Ovary (tissue), 9 donors: ENCODE results near the gene ZNF100. TPM values are rescaled to one million over a fixed set of nuclear protein-coding genes. Genes with fewer than 3 reads are reported as not detected.

Source experiments
- DNase-seq, 5 donors: peaks; one replicate each; pipeline ENCODE4 v3.0.0-alpha.2; 2019 to 2020
- H3K27ac ChIP-seq, 2 donors: fragments of 200-600 bp; one replicate each; pipeline versions ENCODE4 v1.5.1 to v1.8.0; 2019 to 2022
- H3K27me3 ChIP-seq: fragments of 200-600 bp; one replicate; pipeline ENCODE4 v1.8.0; 2022
- H3K36me3 ChIP-seq: fragments of 200-600 bp; sonication (generic); one replicate; pipeline ENCODE4 v1.5.1; 2019
- H3K4me1 ChIP-seq: one replicate; pipeline ENCODE4 v1.8.1; 2013; ENCODE audit warnings: mild to moderate bottlenecking, moderate library complexity; ENCODE audit not compliant: insufficient read depth
- H3K4me3 ChIP-seq: fragments of 200-600 bp; sonication (generic); one replicate; pipeline ENCODE4 v1.5.1; 2017
- H3K9me3 ChIP-seq, 2 donors: fragments of 200-600 bp in 1 of 2; sonication (generic) in 1 of 2; one replicate each; pipeline versions ENCODE4 v1.5.1 to v1.8.1; 2013 to 2019; ENCODE audit warnings: mild to moderate bottlenecking in 1 of 2, moderate library complexity in 1 of 2
- EP300 ChIP-seq: sonication (generic); formaldehyde crosslinking; IDR thresholded peaks from one replicate; pipeline ENCODE4 v1.6.1; 2017; ENCODE audit warnings: antibody characterized with exemption
- POLR2A ChIP-seq: fragments of 450-650 bp; IDR thresholded peaks from one replicate; pipeline ENCODE4 v1.6.1; 2017; ENCODE audit warnings: antibody characterized with exemption, mild to moderate bottlenecking, moderate library complexity
- WGBS, 3 donors: extraction: QIAGEN DNeasy Blood & Tissue Kit in 1 of 3; methylation state at CpG; one replicate each; pipeline versions ENCODE4 v1.1.5 to v1.1.7; 2013 to 2017; 5-methylcytosine and 5-hydroxymethylcytosine counted together
- intact Hi-C, 4 donors: fragments of 100-400 bp; cut with DNase I; formaldehyde crosslinking; loops; one replicate each; pipeline versions ENCODE4 v1.11.0 to v1.15.1; 2022 to 2023
- polyA plus RNA-seq, 2 donors: library from polyadenylated mRNA; stranded (reverse); fragments of 200-250 nt in 1 of 2; fragments of 350-450 nt in 1 of 2; fragmentation: Illumina TruSeq in 1 of 2; extraction: RNeasy Lipid Tissue Mini Kit (QIAGEN cat#74804) in 1 of 2; gene quantifications; one replicate each; pipeline ENCODE4 v1.2.3, GENCODE V29; 2013 to 2014
- total RNA-seq, 7 donors: library from RNA; depleted of rRNA in 2 of 7; stranded (reverse); fragments of >200 nt in 2 of 7; fragmentation: NEBNext Ultra II Directional in 3 of 7; extraction: Animal tissue kit (Norgen Biotek cat#: 25700) in 3 of 7; gene quantifications; one replicate each; pipeline versions ENCODE4 v1.1.0 to v1.2.4, GENCODE V29; 2016 to 2023
- TF ChIP-seq, protein P1 (sequence below), 3 donors: fragments of 450-650 bp in 2 of 3; fragments of 200-600 bp in 1 of 3; IDR thresholded peaks; one replicate each; pipeline versions ENCODE4 v1.5.1 to v1.8.0; 2016 to 2022; ENCODE audit warnings: antibody characterized with exemption in 3 of 3, mild to moderate bottlenecking in 1 of 3
- donor health status: DM: no; HTN: no; CAD: no; lungs with moderate emphysema.
- donor health status: DM: no; HTN: no; CAD: no.
- donor health status: Bipolar disorder and iron deficiency.
- donor health status: DM: yes; HTN: yes; CAD: no.
- donor health status: DM: no; HTN: no; CAD: no.
- donor health status: DM: yes; HTN: yes; CAD: no.

The ZNF100 gene
- total and polyA plus RNA-seq, 9 donors: 2.8 to 23.6 (median 16.6) TPM

GRCh38 chr19:21751384-21751783 is 16.0 kb downstream of the ZNF100 start:
- DNase-seq: peak in 1 of 5 donors; percentile 26
- H3K27me3 ChIP-seq: no peaks in the 10 kb centered on the region
- no peaks in the 10 kb centered on the region for H3K9me3 ChIP-seq
- intact Hi-C loops: loop anchor here in 1 of 4 donors (10.0 kb wide), 1 partner anchor 423 kb away; no protein-coding TSS in a partner anchor
- no peak overlapping the region for H3K27ac ChIP-seq
- H3K4me3 ChIP-seq: no peak overlapping the region
- peaks cover 8% of the 10 kb centered on the region for H3K4me1 ChIP-seq
- H3K36me3 ChIP-seq: no peaks in the 10 kb centered on the region
- 12 to 29% (median 18%) methylated on average over 3 of the region's 3 CpGs for WGBS, 3 donors
- TF ChIP-seq POLR2A: no peak
- no peak for TF ChIP-seq EP300
- TF ChIP-seq, protein P1, sequence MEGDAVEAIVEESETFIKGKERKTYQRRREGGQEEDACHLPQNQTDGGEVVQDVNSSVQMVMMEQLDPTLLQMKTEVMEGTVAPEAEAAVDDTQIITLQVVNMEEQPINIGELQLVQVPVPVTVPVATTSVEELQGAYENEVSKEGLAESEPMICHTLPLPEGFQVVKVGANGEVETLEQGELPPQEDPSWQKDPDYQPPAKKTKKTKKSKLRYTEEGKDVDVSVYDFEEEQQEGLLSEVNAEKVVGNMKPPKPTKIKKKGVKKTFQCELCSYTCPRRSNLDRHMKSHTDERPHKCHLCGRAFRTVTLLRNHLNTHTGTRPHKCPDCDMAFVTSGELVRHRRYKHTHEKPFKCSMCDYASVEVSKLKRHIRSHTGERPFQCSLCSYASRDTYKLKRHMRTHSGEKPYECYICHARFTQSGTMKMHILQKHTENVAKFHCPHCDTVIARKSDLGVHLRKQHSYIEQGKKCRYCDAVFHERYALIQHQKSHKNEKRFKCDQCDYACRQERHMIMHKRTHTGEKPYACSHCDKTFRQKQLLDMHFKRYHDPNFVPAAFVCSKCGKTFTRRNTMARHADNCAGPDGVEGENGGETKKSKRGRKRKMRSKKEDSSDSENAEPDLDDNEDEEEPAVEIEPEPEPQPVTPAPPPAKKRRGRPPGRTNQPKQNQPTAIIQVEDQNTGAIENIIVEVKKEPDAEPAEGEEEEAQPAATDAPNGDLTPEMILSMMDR (IDR thresholded peaks at IDR 0.05): no peak

DNA sequence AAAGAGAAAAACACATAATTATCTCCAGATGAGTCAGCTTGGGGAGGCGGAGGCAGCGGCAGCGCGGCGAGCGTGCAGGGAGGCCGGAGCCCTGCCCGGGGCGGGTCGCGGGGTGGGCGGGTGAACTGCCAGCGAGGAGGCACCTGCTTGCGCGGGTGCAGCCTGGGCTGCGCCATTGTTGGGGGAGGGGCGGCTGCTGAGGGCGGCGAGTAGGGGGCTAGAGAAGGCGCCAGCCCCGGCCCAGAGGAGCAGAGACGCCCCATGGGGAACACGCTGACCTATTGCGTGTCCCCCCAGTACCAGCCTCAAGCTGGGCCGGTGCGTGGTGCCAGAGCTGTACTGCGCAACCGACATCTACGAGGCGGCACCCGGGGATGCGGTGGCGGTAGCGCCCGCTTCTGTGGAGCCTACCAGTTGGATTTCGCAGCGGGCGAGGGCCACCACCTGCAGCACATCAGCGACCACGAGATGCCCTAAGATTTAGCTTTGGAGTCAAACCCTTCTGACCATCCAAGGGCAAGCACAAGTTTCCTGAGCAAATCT is 16.7 kb downstream of the ZNF100 start:
- no peak overlapping the region for H3K27ac ChIP-seq
- peak in 3 of 5 donors; percentile 8 to 30 (median 27) for DNase-seq
- intact Hi-C loops: loop anchor here in 1 of 4 donors (10.0 kb wide), 1 partner anchor 424 kb away; no protein-coding TSS in a partner anchor
- TF ChIP-seq EP300: no peak
- TF ChIP-seq, protein P1 (IDR thresholded peaks at IDR 0.05): no peak
- TF ChIP-seq POLR2A: no peak
- H3K27me3 ChIP-seq: no peaks in the 10 kb centered on the region
- no peak overlapping the region for H3K4me3 ChIP-seq
- H3K9me3 ChIP-seq: no peaks in the 10 kb centered on the region
- H3K36me3 ChIP-seq: no peaks in the 10 kb centered on the region
- peaks cover 8% of the 10 kb centered on the region for H3K4me1 ChIP-seq
- 98 to 99% (median 98%) methylated on average over 38 to 40 of the region's 40 CpGs for WGBS, 3 donors

DNA sequence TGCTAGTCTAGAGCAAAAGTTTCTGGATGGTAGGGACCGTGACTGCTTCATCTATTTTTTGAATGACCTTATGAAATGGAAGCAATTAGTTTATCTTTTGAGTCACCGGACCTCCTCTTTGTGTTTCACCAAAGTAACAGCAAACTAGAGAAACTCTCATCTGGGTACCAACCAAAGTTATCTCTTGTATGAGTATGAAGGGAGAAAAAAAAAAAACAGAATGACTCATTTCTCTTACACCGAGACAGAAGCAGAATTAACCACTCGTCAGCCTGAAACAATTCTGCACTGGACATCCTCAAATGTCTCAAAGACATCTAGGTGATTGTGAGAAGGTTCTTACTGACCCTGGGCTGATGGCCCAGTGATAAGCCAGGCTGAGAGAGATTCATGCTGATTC is 18.3 kb downstream of the ZNF100 start:
- no peak overlapping the region for H3K4me3 ChIP-seq
- intact Hi-C loops: no loop called here
- H3K36me3 ChIP-seq: no peaks in the 10 kb centered on the region
- 18 to 22% (median 19%) methylated on average over 4 of the region's 4 CpGs for WGBS, 3 donors
- DNase-seq: no peak
- no peak for TF ChIP-seq POLR2A
- TF ChIP-seq EP300: no peak
- TF ChIP-seq, protein P1 (IDR thresholded peaks at IDR 0.05): no peak
- H3K27me3 ChIP-seq: no peaks in the 10 kb centered on the region
- no peak overlapping the region for H3K27ac ChIP-seq
- no peaks in the 10 kb centered on the region for H3K9me3 ChIP-seq
- H3K4me1 ChIP-seq: peaks cover 8% of the 10 kb centered on the region

- Histone ChIP-seq H3K27me3 (no peaks in the 10 kb centered on the region), H3K4me1 (peaks cover 8% of the 10 kb centered on the region), H3K27ac (no peak overlapping the region), H3K36me3 (no peaks in the 10 kb centered on the region), H3K9me3 (no peaks in the 10 kb centered on the region), H3K4me3 (no peak overlapping the region)
- TF ChIP-seq, protein P1 (IDR thresholded peaks at IDR 0.05): no peak
- TF ChIP-seq POLR2A: no peak
- WGBS, 3 donors: 6 to 11% (median 7%) methylated on average over 1 of the region's 1 CpG
- intact Hi-C loops: no loop called here
- no peak for DNase-seq
Observed at GRCh38 chr19:21748088-21748487, 19.3 kb downstream of the ZNF100 start.
